ENCODE results near the gene NAGPA.

GRCh38 chr16:4989391-4990006, 44.2 kb downstream of the NAGPA start:
- TF ChIP-seq, protein P1, sequence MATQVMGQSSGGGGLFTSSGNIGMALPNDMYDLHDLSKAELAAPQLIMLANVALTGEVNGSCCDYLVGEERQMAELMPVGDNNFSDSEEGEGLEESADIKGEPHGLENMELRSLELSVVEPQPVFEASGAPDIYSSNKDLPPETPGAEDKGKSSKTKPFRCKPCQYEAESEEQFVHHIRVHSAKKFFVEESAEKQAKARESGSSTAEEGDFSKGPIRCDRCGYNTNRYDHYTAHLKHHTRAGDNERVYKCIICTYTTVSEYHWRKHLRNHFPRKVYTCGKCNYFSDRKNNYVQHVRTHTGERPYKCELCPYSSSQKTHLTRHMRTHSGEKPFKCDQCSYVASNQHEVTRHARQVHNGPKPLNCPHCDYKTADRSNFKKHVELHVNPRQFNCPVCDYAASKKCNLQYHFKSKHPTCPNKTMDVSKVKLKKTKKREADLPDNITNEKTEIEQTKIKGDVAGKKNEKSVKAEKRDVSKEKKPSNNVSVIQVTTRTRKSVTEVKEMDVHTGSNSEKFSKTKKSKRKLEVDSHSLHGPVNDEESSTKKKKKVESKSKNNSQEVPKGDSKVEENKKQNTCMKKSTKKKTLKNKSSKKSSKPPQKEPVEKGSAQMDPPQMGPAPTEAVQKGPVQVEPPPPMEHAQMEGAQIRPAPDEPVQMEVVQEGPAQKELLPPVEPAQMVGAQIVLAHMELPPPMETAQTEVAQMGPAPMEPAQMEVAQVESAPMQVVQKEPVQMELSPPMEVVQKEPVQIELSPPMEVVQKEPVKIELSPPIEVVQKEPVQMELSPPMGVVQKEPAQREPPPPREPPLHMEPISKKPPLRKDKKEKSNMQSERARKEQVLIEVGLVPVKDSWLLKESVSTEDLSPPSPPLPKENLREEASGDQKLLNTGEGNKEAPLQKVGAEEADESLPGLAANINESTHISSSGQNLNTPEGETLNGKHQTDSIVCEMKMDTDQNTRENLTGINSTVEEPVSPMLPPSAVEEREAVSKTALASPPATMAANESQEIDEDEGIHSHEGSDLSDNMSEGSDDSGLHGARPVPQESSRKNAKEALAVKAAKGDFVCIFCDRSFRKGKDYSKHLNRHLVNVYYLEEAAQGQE (IDR thresholded peaks at IDR 0.05; ENCODE audit: insufficient replicate concordance, low read depth), result no peak
- no peak for TF ChIP-seq CTCF (IDR thresholded peaks at IDR 0.05; ENCODE audit: insufficient read depth, low read length)
- no peak for TF ChIP-seq POLR2AphosphoS5 (IDR thresholded peaks at IDR 0.05; ENCODE audit: low read depth)
